ENCODE results near the gene CDKN2AIP.

The CDKN2AIP gene

DNA sequence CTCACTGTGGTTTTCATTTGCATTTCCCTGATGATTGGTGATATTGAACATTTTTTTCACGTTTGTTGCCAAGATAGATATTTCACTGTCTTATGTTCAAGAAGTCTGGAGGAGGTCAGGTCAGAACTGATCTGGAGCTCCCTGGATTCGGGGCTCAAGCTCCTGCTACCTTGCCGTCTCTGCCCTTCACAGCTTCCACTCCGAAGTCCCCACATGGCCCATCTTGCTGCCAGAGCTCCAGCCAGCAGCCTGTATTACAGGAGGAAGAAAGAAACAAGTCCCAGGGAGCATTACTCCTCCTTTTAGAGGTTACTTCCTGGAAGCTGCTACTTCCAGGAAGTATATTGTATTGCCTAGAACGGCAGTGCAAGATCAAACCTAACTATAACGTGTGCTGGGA, 17.9 kb upstream of the CDKN2AIP start:
- Histone ChIP-seq H3K27me3 (ENCODE audit: insufficient read depth, low read length, poor library complexity, severe bottlenecking) (no peaks in the 10 kb centered on the region), H3K79me2 (ENCODE audit: insufficient read depth, low read length) (no peaks in the 10 kb centered on the region), H3K4me1 (ENCODE audit: insufficient read depth, low read length, poor library complexity, severe bottlenecking) (peaks cover 9% of the 10 kb centered on the region), H3F3A (ENCODE audit: low read depth) (no peaks in the 10 kb centered on the region), H4K20me1 (ENCODE audit: insufficient read depth, low read length, poor library complexity, severe bottlenecking) (no peaks in the 10 kb centered on the region), H2AFZ (ENCODE audit: low read length) (peak overlapping the region; percentile 75), H3K4me3 (ENCODE audit: low read length, poor library complexity, severe bottlenecking) (no peak overlapping the region), H3K9me2 (replicated peaks; ENCODE audit: low read depth, low read length) (no peaks in the 10 kb centered on the region), H3K9ac (ENCODE audit: low read depth, low read length, poor library complexity, severe bottlenecking) (no peak overlapping the region), H3K36me3 (ENCODE audit: insufficient read depth, low read length) (no peaks in the 10 kb centered on the region), H3K4me2 (ENCODE audit: low read depth, low read length, poor library complexity, severe bottlenecking) (no peak overlapping the region), H3K9me3 (ENCODE audit: insufficient read depth, low read depth, low read length) (no peaks in the 10 kb centered on the region)
- TF ChIP-seq EZH2phosphoT487 (IDR thresholded peaks at IDR 0.05; ENCODE audit: borderline replicate concordance) (no peak), CTCF (conservative IDR thresholded peaks at IDR 0.05; ENCODE audit: low read length) (no peak)

- H3K9ac ChIP-seq (ENCODE audit: low read depth, low read length, poor library complexity, severe bottlenecking) = no peak overlapping the region
- no peaks in the 10 kb centered on the region for H3F3A ChIP-seq (ENCODE audit: low read depth)
- H3K9me2 ChIP-seq (replicated peaks; ENCODE audit: low read depth, low read length) = no peaks in the 10 kb centered on the region
- H3K4me2 ChIP-seq (ENCODE audit: low read depth, low read length, poor library complexity, severe bottlenecking) = no peak overlapping the region
- no peaks in the 10 kb centered on the region for H3K9me3 ChIP-seq (ENCODE audit: insufficient read depth, low read depth, low read length)
- no peak for TF ChIP-seq CTCF (conservative IDR thresholded peaks at IDR 0.05; ENCODE audit: low read length)
- TF ChIP-seq EZH2phosphoT487 (IDR thresholded peaks at IDR 0.05; ENCODE audit: borderline replicate concordance) = no peak
- H3K4me1 ChIP-seq (ENCODE audit: insufficient read depth, low read length, poor library complexity, severe bottlenecking) = peaks cover 12% of the 10 kb centered on the region
- no peaks in the 10 kb centered on the region for H4K20me1 ChIP-seq (ENCODE audit: insufficient read depth, low read length, poor library complexity, severe bottlenecking)
- no peaks in the 10 kb centered on the region for H3K27me3 ChIP-seq (ENCODE audit: insufficient read depth, low read length, poor library complexity, severe bottlenecking)
- no peak overlapping the region for H3K4me3 ChIP-seq (ENCODE audit: low read length, poor library complexity, severe bottlenecking)
- no peak overlapping the region for H2AFZ ChIP-seq (ENCODE audit: low read length)
- H3K36me3 ChIP-seq (ENCODE audit: insufficient read depth, low read length) = no peaks in the 10 kb centered on the region
- no peaks in the 10 kb centered on the region for H3K79me2 ChIP-seq (ENCODE audit: insufficient read depth, low read length)
These were observed 14.9 kb upstream of the CDKN2AIP start for GRCh38 chr4:183429489-183429888.

GRCh38 chr4:183430317-183430993, 14.0 kb upstream of the CDKN2AIP start:
- H3K4me3 ChIP-seq (ENCODE audit: low read length, poor library complexity, severe bottlenecking) = no peak overlapping the region
- H3K9ac ChIP-seq (ENCODE audit: low read depth, low read length, poor library complexity, severe bottlenecking) = no peak overlapping the region
- peaks cover 20% of the 10 kb centered on the region for H3K4me1 ChIP-seq (ENCODE audit: insufficient read depth, low read length, poor library complexity, severe bottlenecking)
- H3K4me2 ChIP-seq (ENCODE audit: low read depth, low read length, poor library complexity, severe bottlenecking) = peak overlapping the region; percentile 52
- no peaks in the 10 kb centered on the region for H4K20me1 ChIP-seq (ENCODE audit: insufficient read depth, low read length, poor library complexity, severe bottlenecking)
- no peaks in the 10 kb centered on the region for H3F3A ChIP-seq (ENCODE audit: low read depth)
- H3K9me2 ChIP-seq (replicated peaks; ENCODE audit: low read depth, low read length) = no peaks in the 10 kb centered on the region
- TF ChIP-seq EZH2phosphoT487 (IDR thresholded peaks at IDR 0.05; ENCODE audit: borderline replicate concordance) = no peak
- TF ChIP-seq CTCF (conservative IDR thresholded peaks at IDR 0.05; ENCODE audit: low read length) = peak; percentile 21; the same call in 1 of the 2 replicates
- peak overlapping the region; percentile 14; the same call in 1 of the 2 replicates for H2AFZ ChIP-seq (ENCODE audit: low read length)
- no peaks in the 10 kb centered on the region for H3K79me2 ChIP-seq (ENCODE audit: insufficient read depth, low read length)
- H3K36me3 ChIP-seq (ENCODE audit: insufficient read depth, low read length) = no peaks in the 10 kb centered on the region
- no peaks in the 10 kb centered on the region for H3K9me3 ChIP-seq (ENCODE audit: insufficient read depth, low read depth, low read length)
- no peaks in the 10 kb centered on the region for H3K27me3 ChIP-seq (ENCODE audit: insufficient read depth, low read length, poor library complexity, severe bottlenecking)

Measured in Loucy (cell line).